ENCODE results near the gene GJC2.

- TF ChIP-seq CTCF (IDR thresholded peaks at IDR 0.05) (no peak), POLR2A (IDR thresholded peaks at IDR 0.05) (no peak)
Measured at GRCh38 chr1:228190778-228191177, 41.0 kb downstream of the GJC2 start.
